Measurements from ENCODE around the gene CCDC9B. TPM values are rescaled to one million over a fixed set of nuclear protein-coding genes. Genes with fewer than 3 reads are reported as not detected.

The CCDC9B gene
- total and polyA plus RNA-seq, 5 experiments from 2014 or later = 0.08 to 1.5 (median 1.0) TPM; not detected in 1

GRCh38 chr15:40360015-40360414 is 19.3 kb upstream of the CCDC9B start:
- Mint-ChIP-seq H3K36me3 (peaks cover 0 to 3% (median 0%) of the 10 kb centered on the region in 3 donors), H3K9me3 (no peaks in the 10 kb centered on the region), H3K4me3 (peak overlapping the region in 4 of 10 donors; percentile 22 to 82 (median 63)), H3K27me3 (peaks cover 0 to 22% (median 2%) of the 10 kb centered on the region in 5 donors), H3K4me1 (peaks cover 7 to 22% (median 14%) of the 10 kb centered on the region in 4 donors), H3K27ac (no peak overlapping the region)
- no peak for DNase-seq
- POLR2A ChIA-PET = no interaction called here
- ATAC-seq = no peak

- peak overlapping the region in 1 of 10 donors; percentile 65 for H3K27ac Mint-ChIP-seq
- H3K27me3 Mint-ChIP-seq = peaks cover 2 to 28% (median 4%) of the 10 kb centered on the region in 5 donors
- no peaks in the 10 kb centered on the region for H3K9me3 Mint-ChIP-seq
- H3K36me3 Mint-ChIP-seq = peaks cover 0 to 3% (median 0%) of the 10 kb centered on the region in 3 donors
- peak in 2 of 10 donors; percentile 38 to 39 for DNase-seq
- peaks cover 7 to 20% (median 15%) of the 10 kb centered on the region in 4 donors for H3K4me1 Mint-ChIP-seq
- peak overlapping the region; percentile 71 to 89 (median 80) for H3K4me3 Mint-ChIP-seq
- ATAC-seq = peak; percentile 29 to 35
- POLR2A ChIA-PET = interaction anchor here (1.4 to 2.2 kb wide), 3 partner anchors 9 to 94 kb away, joined by 3 to 8 read pairs (median 4); no protein-coding TSS in a partner anchor
These were observed 18.0 kb upstream of the CCDC9B start for GRCh38 chr15:40358471-40359353.

- DNase-seq = peak; percentile 83 to 94 (median 91)
- Mint-ChIP-seq H3K9me3 (no peaks in the 10 kb centered on the region), H3K27me3 (peaks cover 3 to 33% (median 6%) of the 10 kb centered on the region in 5 donors), H3K27ac (peak within 1 kb of the TSS in 1 of 10 donors; percentile 65), H3K4me3 (peak within 1 kb of the TSS; percentile 78 to 89 (median 84)), H3K36me3 (peaks cover 0 to 3% (median 0%) of the 10 kb centered on the region in 3 donors), H3K4me1 (peaks cover 7 to 15% (median 14%) of the 10 kb centered on the region in 4 donors)
- ATAC-seq = peak; percentile 91 to 95
- POLR2A ChIA-PET = interaction anchor here (1.4 to 2.2 kb wide), 3 partner anchors 10 to 94 kb away, joined by 3 to 8 read pairs (median 4); no protein-coding TSS in a partner anchor
These were observed 17.2 kb upstream of the CCDC9B start, which contains the start of gene DISP2 for GRCh38 chr15:40357723-40358470. Gene DISP2 (plus strand): TSS chr15:40358219. CDS start chr15:40358322, 103 bp downstream.

GRCh38 chr15:40357246-40357645 is 16.5 kb upstream of the CCDC9B start:
- peak overlapping the region; percentile 52 to 88 (median 78) for H3K4me3 Mint-ChIP-seq
- no peaks in the 10 kb centered on the region for H3K9me3 Mint-ChIP-seq
- no peaks in the 10 kb centered on the region for H3K36me3 Mint-ChIP-seq
- DNase-seq = no peak
- ATAC-seq = no peak
- peaks cover 7 to 13% (median 10%) of the 10 kb centered on the region in 4 donors for H3K4me1 Mint-ChIP-seq
- no peak overlapping the region for H3K27ac Mint-ChIP-seq
- POLR2A ChIA-PET = interaction anchor here (1.4 to 2.2 kb wide), 3 partner anchors 11 to 95 kb away, joined by 3 to 8 read pairs (median 4); no protein-coding TSS in a partner anchor
- H3K27me3 Mint-ChIP-seq = peaks cover 3 to 33% (median 6%) of the 10 kb centered on the region in 5 donors

- Mint-ChIP-seq H3K4me1 (peaks cover 6 to 11% (median 8%) of the 10 kb centered on the region in 4 donors), H3K36me3 (no peaks in the 10 kb centered on the region), H3K4me3 (peak overlapping the region in 3 of 10 donors; percentile 19 to 23 (median 22)), H3K9me3 (no peaks in the 10 kb centered on the region), H3K27ac (peak overlapping the region in 1 of 10 donors; percentile 53), H3K27me3 (peaks cover 3 to 33% (median 6%) of the 10 kb centered on the region in 5 donors)
- POLR2A ChIA-PET = interaction anchor here (0.7 kb wide), 1 partner anchor 14 kb away, joined by 3 read pairs; no protein-coding TSS in a partner anchor
- DNase-seq (no peak), ATAC-seq (no peak)
These were observed 15.3 kb upstream of the CCDC9B start for GRCh38 chr15:40355976-40356585.

GRCh38 chr15:40354408-40355171 is 13.9 kb upstream of the CCDC9B start:
- Mint-ChIP-seq H3K4me3 (no peak overlapping the region), H3K4me1 (peaks cover 6 to 11% (median 8%) of the 10 kb centered on the region in 4 donors), H3K27me3 (peaks cover 3 to 33% (median 6%) of the 10 kb centered on the region in 5 donors), H3K36me3 (no peaks in the 10 kb centered on the region), H3K27ac (no peak overlapping the region), H3K9me3 (no peaks in the 10 kb centered on the region)
- ATAC-seq = no peak
- no peak for DNase-seq
- POLR2A ChIA-PET = interaction anchor here (0.6 to 1.0 kb wide), 2 partner anchors 32 to 206 kb away, joined by 3 read pairs; no protein-coding TSS in a partner anchor

- no peak for ATAC-seq
- Mint-ChIP-seq H3K36me3 (no peaks in the 10 kb centered on the region), H3K9me3 (no peaks in the 10 kb centered on the region), H3K27me3 (peaks cover 3 to 33% (median 6%) of the 10 kb centered on the region in 5 donors), H3K27ac (peak overlapping the region in 1 of 10 donors; percentile 83), H3K4me3 (no peak overlapping the region), H3K4me1 (peaks cover 3 to 7% (median 4%) of the 10 kb centered on the region in 4 donors)
- POLR2A ChIA-PET = no interaction called here
- peak in 1 of 10 donors; percentile 23 for DNase-seq
These were observed 13.0 kb upstream of the CCDC9B start for GRCh38 chr15:40353697-40354096.

- Mint-ChIP-seq H3K9me3 (no peaks in the 10 kb centered on the region), H3K4me3 (no peak overlapping the region), H3K27ac (no peak overlapping the region), H3K36me3 (no peaks in the 10 kb centered on the region), H3K27me3 (peaks cover 3 to 33% (median 6%) of the 10 kb centered on the region in 5 donors), H3K4me1 (peaks cover 0 to 7% (median under 1%) of the 10 kb centered on the region in 4 donors)
- DNase-seq (no peak), ATAC-seq (no peak)
- POLR2A ChIA-PET = no interaction called here
These were observed 11.7 kb upstream of the CCDC9B start for GRCh38 chr15:40352281-40352901.

- H3K9me3 Mint-ChIP-seq = no peaks in the 10 kb centered on the region
- peaks cover 0 to 3% (median 1%) of the 10 kb centered on the region in 4 donors for H3K4me1 Mint-ChIP-seq
- no peak for DNase-seq
- no peak overlapping the region for H3K27ac Mint-ChIP-seq
- H3K36me3 Mint-ChIP-seq = no peaks in the 10 kb centered on the region
- POLR2A ChIA-PET = no interaction called here
- ATAC-seq = no peak
- peaks cover 0 to 9% (median 3%) of the 10 kb centered on the region in 5 donors for H3K27me3 Mint-ChIP-seq
- H3K4me3 Mint-ChIP-seq = no peak overlapping the region
These were observed 8.4 kb upstream of the CCDC9B start for GRCh38 chr15:40349163-40349562.

- Mint-ChIP-seq H3K4me1 (peaks cover 0 to 6% (median 2%) of the 10 kb centered on the region in 4 donors), H3K27ac (peak overlapping the region in 2 of 10 donors; percentile 27 to 62), H3K36me3 (no peaks in the 10 kb centered on the region), H3K4me3 (no peak overlapping the region), H3K27me3 (peaks cover 0 to 3% (median 0%) of the 10 kb centered on the region in 5 donors), H3K9me3 (no peaks in the 10 kb centered on the region)
- ATAC-seq (no peak), DNase-seq (no peak)
- POLR2A ChIA-PET = no interaction called here
These were observed 7.7 kb upstream of the CCDC9B start for GRCh38 chr15:40348474-40348870.

Data from naive thymus-derived CD8-positive, alpha-beta T cell (primary cell).